HG03175 (cell line): Measurements from ENCODE around the gene ADGRB2.

Experiments used
- ATAC-seq: cut with Tn5 transposase; IDR thresholded peaks from one replicate; pipeline ENCODE4 v1.9.1; 2021; ENCODE audit warnings: mild to moderate bottlenecking, moderate library complexity; ENCODE audit not compliant: unreplicated experiment

ADGRB2 gene

DNA sequence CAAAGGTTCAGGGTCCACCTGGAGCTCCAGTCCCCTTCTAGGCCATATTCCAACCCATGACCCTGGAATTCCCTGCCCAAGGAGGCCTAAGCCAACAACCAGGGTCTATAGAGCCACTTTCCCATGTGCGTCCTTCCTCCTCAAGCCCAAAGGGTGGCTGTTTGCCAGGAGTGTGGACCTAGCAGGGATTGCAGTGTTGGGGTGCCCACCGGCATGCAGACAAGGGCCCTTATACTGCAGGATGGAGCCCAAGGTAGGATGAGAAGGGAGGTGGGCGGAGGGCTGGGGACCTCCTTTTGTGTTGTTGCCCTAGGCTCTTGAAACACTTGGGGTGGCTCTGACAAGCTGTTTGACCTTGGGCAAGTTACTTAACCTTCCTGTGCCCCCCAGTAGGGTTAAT lies 19.7 kb upstream of the ADGRB2 start:
- no peak for ATAC-seq

DNA sequence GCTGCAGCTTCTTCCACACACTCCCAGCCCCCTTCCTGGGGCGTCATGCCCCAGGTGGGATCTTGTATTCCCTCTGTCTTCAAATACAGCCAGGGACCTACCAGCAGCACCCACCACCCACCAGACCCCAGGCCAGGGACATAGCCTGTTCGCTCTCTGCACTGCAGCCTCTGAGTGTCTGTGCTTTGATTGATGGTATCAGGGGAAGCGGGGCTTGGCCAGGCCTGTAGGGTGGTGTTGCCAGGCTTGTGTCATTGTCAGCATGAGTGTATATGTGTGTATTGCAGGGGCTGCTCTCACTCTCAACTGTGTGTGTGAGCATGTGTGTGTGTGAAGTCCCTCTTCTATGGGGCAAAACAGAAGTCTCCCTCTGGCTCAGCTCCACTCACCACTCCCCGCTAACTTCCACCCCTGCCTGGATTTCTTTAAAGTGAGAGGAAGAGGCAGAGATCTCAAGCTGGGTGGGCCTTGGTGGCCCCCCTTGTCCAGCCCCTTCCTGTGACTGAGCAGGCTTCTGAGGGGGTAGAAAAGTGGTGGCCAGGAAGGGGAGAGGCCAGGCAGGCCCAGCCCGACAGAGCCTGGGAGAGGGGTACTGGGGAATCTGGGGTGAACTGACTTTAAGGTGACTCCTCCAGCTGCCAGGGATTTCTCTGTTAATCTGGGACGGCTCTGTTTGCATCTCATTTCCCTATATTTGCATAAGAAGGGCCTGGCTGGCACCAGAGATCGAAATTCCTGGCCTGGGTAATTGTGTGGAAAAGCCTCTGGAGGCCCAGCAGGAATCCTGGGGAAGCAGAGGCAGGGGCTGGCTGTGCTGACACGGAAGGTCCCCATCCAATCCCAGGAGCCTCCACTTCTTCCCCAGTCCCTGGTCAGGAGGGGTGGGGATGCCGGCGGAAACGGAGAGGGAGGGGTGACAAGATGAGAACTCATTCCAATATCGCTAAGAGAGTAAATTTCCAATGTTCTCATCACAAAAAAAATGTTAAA lies 18.6 kb upstream of the ADGRB2 start:
- ATAC-seq: no peak

DNA sequence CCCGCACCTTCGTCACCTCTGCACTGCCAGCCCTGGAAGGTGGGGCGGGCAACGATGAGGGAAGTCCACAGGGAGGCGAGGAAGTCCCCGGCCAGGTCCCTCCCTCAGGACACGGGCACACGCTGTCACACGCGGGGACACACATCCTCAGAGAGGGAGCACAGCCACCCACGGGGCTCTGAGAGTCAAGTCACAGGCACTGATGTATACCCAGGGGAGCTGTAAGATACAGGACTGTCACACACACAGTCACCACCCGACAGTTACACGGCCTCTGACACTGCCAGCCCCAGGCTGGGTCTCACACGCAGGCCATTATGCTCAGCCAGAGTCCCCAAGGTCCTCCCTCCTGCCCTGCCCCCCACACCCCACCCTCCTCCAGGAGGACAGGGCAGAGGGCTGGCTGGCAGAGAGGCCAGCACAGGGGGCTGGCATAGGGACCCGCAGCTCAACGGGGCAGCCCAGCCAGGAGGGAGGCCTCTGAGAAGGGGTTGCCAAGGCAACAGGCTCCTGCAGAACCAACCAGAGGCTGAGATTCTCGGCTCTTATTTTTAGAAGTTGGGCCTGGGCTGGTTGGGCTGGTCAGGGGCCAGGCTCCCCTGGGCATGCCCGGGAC lies 17.7 kb upstream of the ADGRB2 start:
- no peak for ATAC-seq

DNA sequence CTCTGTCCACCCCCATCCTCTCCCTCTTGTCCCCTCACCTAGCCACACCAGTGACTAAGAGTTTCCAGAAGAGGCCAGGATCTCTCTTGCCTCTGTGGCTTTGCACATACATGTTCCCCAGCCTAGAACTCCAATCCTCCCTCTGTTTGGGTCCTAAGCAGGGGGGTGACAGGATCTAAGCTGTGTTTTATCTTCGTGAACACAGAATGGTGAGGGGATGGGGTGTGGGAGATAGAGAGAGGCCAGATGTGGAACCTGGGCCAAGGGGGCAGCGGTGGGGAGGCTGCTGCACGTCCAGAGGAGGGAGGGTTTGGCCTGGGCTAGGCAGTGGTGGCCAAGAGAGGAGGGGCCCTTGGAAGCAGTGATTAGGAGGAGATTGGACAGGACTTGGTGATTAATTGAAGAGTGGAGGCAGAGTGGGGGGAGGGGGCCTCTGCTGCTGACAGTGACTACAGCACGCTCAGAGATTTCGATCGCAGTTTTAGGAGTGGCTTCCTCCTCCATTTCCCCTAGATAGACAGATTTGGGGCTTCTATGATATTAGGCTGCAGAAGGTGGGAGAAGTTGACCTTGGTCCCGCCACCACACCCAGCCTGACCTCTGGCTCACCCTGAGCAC lies 17.1 kb upstream of the ADGRB2 start:
- ATAC-seq: no peak

GRCh38 chr1:31780632-31781031 lies 16.5 kb upstream of the ADGRB2 start:
- ATAC-seq: no peak

- ATAC-seq: no peak
Observed at GRCh38 chr1:31779687-31780086, 15.5 kb upstream of the ADGRB2 start.

DNA sequence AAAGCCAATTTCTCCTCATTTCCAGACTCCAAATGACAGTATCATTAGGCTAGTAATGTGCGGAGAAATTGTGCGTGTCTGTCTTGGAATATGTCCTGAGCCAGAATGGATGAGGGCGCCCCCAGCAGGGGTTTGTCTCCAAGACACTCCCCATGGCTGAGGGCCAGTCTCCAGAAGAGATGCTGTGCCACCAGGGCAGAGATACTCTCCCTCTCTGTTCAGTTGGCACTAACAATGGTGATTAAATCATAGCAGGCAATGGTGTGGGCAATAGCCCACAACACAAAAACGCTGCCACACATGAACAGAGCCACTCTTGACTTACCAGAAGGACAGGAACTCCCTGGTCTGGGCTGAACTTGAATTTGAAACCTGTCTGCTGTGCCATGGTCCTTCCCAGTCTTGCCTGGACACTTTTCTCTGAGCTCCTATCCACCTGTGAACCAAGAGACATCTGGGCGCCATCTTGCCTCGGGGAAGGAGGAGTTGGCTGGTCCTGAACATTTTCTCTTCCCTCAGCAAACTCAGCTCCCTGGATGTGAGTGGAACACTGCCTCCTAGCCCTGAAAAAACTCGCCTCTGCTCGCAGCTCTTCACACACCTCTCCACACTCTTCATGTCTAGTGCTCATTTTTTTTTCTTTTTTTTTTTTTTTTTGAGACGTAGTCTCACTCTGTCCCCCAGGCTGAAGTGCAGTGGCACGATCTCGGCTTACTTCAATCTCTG lies 14.8 kb upstream of the ADGRB2 start:
- ATAC-seq: no peak

- no peak for ATAC-seq
Observed at GRCh38 chr1:31776516-31776915, 12.4 kb upstream of the ADGRB2 start.

- ATAC-seq: no peak
Observed at GRCh38 chr1:31776032-31776431, 11.9 kb upstream of the ADGRB2 start.

GRCh38 chr1:31775210-31775999 lies 11.3 kb upstream of the ADGRB2 start:
- no peak for ATAC-seq

- no peak for ATAC-seq
Observed at GRCh38 chr1:31774495-31774894, 10.4 kb upstream of the ADGRB2 start.

- ATAC-seq: no peak
Observed at GRCh38 chr1:31773861-31774260, 9.7 kb upstream of the ADGRB2 start.

DNA sequence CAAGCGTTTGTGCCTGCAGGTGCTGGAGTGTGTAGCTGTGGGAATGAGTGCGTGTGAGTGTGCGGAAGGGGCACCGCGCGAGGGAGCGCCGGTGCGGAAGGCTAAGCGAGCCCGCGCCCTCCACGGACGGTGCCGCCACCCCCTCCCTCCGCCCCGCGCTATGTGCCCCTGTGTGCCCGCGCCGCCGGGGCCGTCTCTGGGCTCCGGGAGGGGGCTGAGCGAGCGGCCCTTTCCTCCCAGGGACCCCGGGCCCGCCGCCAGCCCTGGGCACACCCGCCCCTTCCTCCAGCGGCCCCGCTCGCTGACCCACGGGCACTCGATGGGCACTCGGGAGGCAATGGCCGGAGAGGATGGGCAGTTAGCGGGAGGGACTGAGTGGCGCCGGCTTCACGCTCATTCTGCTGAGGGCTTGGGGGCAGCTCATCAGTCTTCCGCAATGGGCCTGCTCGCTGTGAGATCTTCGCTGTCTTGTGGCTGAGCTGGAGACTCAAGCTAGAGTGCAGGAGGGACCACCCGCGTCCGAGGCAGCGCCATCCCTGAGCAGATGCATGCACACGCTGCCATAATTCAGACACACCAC lies 8.6 kb upstream of the ADGRB2 start:
- ATAC-seq: no peak

DNA sequence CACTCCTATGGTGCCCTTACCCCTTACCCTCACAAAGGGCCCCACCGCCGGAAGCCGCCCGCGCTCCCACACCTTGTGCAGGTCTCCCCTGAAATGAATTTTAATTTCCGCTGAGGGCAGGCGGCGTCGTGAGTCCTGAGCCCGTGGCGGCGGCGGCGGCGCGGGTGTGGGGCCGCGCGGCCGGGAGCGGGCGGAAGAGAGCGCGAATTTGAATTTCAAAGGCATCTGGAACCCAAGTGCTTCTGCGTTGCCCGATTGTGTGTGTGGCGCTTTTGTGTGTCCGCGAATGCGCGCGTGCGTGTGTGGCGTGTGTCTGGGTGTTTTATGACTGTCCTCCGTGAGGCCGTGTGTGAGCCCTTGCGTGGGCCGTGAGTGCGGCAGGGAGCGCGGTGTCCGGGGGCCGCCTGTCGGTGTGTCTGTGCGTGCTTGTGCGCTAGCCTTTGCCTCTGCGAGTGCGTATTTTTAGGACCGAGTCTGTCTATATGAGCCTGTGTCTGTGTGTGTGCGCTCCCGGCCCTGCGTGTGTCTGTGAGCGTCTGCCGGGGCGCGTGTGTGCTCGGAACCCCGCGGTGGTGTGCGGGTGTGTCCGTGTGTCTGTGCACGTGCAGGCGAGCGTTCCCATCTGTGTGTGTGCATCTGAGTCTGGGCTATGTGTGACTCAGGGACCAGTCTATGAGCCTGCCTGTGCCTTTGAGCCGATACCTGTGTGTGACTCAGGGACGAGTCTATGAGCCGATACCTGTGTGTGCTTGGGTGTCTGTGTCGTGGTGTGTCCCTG lies 7.9 kb upstream of the ADGRB2 start:
- no peak for ATAC-seq

DNA sequence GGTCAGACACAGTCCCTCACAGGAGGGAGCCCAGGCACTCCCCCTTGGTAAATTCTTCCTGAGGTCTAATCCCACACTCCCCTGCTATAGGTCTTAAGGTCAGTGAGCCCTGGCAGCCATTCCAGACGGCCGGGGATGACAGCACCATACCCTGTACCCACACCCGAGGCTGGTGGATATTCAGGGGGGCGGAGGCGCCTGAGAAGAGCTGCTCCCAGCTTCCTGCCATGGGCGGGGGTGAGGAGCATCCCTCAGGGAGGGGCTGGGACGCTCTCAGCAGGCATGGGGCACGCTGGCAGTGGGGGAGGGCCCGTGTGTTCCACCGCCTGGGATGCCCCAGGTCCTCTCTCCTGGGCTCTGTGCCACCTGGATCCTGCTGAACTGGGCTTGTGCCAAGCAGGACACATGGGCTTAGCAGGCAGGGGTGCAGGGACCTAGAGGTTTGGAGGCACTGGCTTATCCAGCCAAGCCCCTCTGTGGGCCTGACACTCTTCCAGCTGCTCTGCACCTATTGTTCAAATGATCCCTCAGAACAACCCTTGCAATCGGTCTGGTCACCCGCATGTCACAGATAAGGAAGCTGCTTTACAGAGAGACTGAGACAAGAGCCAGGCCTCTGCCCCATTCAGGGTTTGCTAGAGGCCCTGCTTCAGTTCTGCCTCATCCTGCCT lies 5.7 kb upstream of the ADGRB2 start:
- no peak for ATAC-seq

DNA sequence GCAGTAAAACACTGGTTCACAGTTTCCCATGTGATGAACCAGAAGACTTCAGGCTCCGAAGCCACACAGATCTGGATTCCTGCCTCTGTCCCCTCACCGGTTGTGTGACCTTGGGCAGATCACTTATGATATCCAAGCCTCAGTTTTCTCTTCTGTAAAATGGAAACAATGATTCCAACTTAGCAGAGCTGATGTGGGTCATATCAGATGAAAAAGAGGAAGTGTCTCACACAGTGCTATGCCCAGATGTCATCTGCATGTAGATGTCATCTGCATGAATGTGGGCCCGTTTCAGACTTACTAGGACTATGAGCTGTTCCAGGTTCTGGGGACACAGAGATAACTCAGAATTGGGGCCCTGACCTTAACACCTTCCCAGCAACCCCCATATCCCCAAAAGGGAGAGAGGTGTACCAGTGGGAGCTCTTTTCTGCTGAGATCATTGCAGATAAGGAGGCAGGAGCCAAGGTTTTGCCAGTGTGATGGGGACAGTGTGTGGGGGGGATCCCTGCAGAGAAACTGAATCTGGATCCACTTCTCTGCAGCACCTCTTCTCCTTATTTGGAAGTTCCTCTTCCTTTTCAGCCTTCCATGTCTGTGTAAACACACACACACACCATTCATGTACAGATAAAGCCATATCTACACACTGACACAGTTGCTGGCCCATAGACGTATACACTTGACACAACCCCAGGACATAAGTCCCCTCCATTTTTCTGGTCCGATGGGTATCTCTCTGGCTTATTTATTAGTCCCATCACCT lies 5.0 kb upstream of the ADGRB2 start:
- no peak for ATAC-seq

DNA sequence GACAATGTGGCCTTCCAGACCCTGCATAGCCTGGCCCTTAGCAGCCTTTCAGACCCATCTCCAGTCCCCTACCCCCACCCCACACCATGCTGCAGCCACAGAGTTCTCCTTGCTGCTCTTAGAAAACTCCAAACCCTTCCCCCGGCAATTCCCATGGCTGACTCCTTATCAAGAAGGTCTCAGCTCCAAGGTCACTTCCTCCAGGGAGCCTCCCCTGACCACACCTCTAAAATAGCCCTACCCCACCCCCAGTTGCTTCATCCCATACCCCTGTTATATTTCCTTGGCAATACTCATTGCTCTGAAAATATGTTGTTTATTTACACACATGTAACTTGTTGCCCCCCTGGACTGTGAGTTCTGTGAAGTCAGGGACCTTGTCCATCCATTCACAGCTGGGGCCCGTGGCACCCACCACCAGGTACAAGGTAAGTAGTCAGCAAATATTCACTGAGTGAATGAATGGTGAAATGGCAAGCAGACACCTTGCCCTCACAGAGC lies 4.3 kb upstream of the ADGRB2 start:
- no peak for ATAC-seq

DNA sequence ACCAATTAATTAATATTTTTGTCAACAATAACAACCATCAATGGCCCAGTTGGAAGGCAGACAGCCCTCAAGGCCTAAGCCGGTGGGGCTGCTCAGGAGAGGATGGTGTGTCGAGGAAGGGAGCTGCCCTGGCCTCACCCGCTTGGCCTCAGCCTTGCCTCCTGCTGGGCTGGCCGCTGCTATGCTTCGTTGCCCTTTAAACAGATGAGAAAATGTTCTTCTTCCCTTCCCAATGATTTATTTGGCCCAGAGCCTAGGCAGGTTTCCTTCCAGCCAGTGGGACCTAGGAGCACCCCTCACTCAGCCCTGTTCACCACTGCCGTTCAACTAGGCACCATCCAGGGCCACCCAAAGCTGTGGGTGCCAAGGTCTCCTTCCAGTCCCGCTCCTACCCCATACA lies 3.1 kb upstream of the ADGRB2 start:
- no peak for ATAC-seq
